Activated naive CD8-positive, alpha-beta T cell treated with anti-CD3 and anti-CD28 coated beads for 36 hours (primary cell): ENCODE measurements around the gene GLG1. TPM values are rescaled to one million over a fixed set of nuclear protein-coding genes. Genes with fewer than 3 reads are reported as not detected.
A peak's percentile ranks its signal among the peaks of the same experiment; 100 is the strongest.

Experiments
- DNase-seq: peaks from one replicate; pipeline ENCODE4 v3.0.0; 2021
- H3K27ac Mint-ChIP-seq: one replicate; pipeline ENCODE4 v1.8.0; 2022; ENCODE audit warnings: mild to moderate bottlenecking, moderate library complexity, mixed read lengths
- H3K27me3 Mint-ChIP-seq: one replicate; pipeline ENCODE4 v1.8.0; 2022; ENCODE audit warnings: mild to moderate bottlenecking, mixed read lengths
- H3K36me3 Mint-ChIP-seq: one replicate; pipeline ENCODE4 v1.8.0; 2021; ENCODE audit warnings: mild to moderate bottlenecking, mixed read lengths
- H3K4me1 Mint-ChIP-seq: one replicate; pipeline ENCODE4 v1.8.0; 2021; ENCODE audit warnings: mixed read lengths
- H3K4me3 Mint-ChIP-seq: one replicate; pipeline ENCODE4 v1.8.0; 2022; ENCODE audit warnings: mild to moderate bottlenecking, moderate library complexity, mixed read lengths
- H3K9me3 Mint-ChIP-seq: one replicate; pipeline ENCODE4 v1.8.0; 2022; ENCODE audit warnings: mixed read lengths
- total RNA-seq, 2 experiments: library from RNA; stranded (reverse); gene quantifications; one replicate each; pipeline ENCODE4 v1.2.3, GENCODE V29; 2021

Gene GLG1
- total RNA-seq, 2 experiments from 2014 or later, result 58.7 to 60.8 TPM

GRCh38 chr16:74596586-74596985 is 10.3 kb downstream of the GLG1 start:
- H3K36me3 Mint-ChIP-seq, result peaks cover 47% of the 10 kb centered on the region
- no peak for DNase-seq
- H3K4me1 Mint-ChIP-seq, result peaks cover 57% of the 10 kb centered on the region
- no peak overlapping the region for H3K4me3 Mint-ChIP-seq
- no peaks in the 10 kb centered on the region for H3K27me3 Mint-ChIP-seq
- H3K27ac Mint-ChIP-seq, result no peak overlapping the region
- H3K9me3 Mint-ChIP-seq, result peaks cover 3% of the 10 kb centered on the region

DNA sequence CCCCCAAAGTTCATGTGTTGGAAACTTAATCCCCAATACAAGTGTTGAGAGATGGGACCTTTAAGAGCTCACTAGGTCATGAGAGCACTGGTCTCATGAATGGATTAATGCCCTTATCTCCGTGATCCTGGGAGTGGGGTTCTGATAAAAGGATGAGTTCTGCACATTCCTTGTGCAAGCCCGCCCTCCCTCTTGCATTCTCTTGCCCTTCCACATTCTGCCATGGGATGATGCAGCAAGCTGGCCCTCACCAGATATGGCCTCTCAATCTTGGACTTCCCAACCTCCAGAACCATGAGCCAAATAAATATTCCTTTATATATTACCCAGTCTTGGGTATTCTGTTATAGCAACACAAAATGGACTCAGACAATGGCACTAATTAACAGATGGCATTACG is 14.1 kb downstream of the GLG1 start:
- Mint-ChIP-seq H3K9me3 (peaks cover 3% of the 10 kb centered on the region), H3K4me1 (peaks cover 49% of the 10 kb centered on the region)

GRCh38 chr16:74591876-74592650 is 14.9 kb downstream of the GLG1 start:
- DNase-seq, result no peak
- Mint-ChIP-seq H3K4me1 (peaks cover 56% of the 10 kb centered on the region), H3K27ac (no peak overlapping the region), H3K4me3 (no peak overlapping the region), H3K27me3 (no peaks in the 10 kb centered on the region), H3K36me3 (peaks cover 37% of the 10 kb centered on the region), H3K9me3 (peaks cover 3% of the 10 kb centered on the region)

More for the DNA sequence above, 14.1 kb downstream of the GLG1 start:
- Mint-ChIP-seq H3K27ac (no peak overlapping the region), H3K27me3 (no peaks in the 10 kb centered on the region), H3K36me3 (peaks cover 38% of the 10 kb centered on the region), H3K4me3 (no peak overlapping the region)
- no peak for DNase-seq

GRCh38 chr16:74586948-74587347 is 20.0 kb downstream of the GLG1 start:
- peaks cover 55% of the 10 kb centered on the region for H3K4me1 Mint-ChIP-seq
- no peaks in the 10 kb centered on the region for H3K27me3 Mint-ChIP-seq
- no peak for DNase-seq
- no peaks in the 10 kb centered on the region for H3K9me3 Mint-ChIP-seq
- peak overlapping the region; percentile 14 for H3K27ac Mint-ChIP-seq
- H3K36me3 Mint-ChIP-seq, result peaks cover 31% of the 10 kb centered on the region
- no peak overlapping the region for H3K4me3 Mint-ChIP-seq

GRCh38 chr16:74585846-74586443 is 21.0 kb downstream of the GLG1 start:
- Mint-ChIP-seq H3K4me3 (no peak overlapping the region), H3K9me3 (no peaks in the 10 kb centered on the region), H3K4me1 (peaks cover 60% of the 10 kb centered on the region), H3K27ac (no peak overlapping the region), H3K27me3 (no peaks in the 10 kb centered on the region), H3K36me3 (peaks cover 30% of the 10 kb centered on the region)
- no peak for DNase-seq

- H3K9me3 Mint-ChIP-seq, result no peaks in the 10 kb centered on the region
- no peak for DNase-seq
- no peaks in the 10 kb centered on the region for H3K27me3 Mint-ChIP-seq
- H3K36me3 Mint-ChIP-seq, result peaks cover 30% of the 10 kb centered on the region
- H3K4me3 Mint-ChIP-seq, result no peak overlapping the region
- peak overlapping the region; percentile 51 for H3K27ac Mint-ChIP-seq
- H3K4me1 Mint-ChIP-seq, result peaks cover 61% of the 10 kb centered on the region
Measured at GRCh38 chr16:74583926-74584666, 22.8 kb downstream of the GLG1 start.

DNA sequence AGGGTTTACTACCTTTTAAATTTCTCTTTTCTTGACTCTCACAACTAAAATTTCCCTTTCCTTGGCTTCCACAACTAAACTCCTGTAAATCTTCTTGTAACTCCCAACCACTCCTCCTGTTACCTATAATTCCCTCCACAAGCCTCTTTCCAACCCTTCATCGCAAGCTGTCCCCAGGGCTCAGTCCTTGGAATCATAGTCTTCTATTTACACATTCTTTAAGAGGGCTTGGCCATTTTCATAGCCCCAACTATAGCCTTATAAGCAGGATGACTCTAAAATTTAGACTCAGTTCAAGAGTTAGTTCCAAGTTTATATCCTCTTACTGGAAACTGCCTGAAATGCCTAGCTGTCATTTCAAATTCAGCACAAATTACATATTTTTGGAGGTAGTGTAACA is 23.9 kb downstream of the GLG1 start:
- no peak overlapping the region for H3K27ac Mint-ChIP-seq
- no peaks in the 10 kb centered on the region for H3K9me3 Mint-ChIP-seq
- peaks cover 25% of the 10 kb centered on the region for H3K36me3 Mint-ChIP-seq
- DNase-seq, result no peak
- no peak overlapping the region for H3K4me3 Mint-ChIP-seq
- no peaks in the 10 kb centered on the region for H3K27me3 Mint-ChIP-seq
- H3K4me1 Mint-ChIP-seq, result peaks cover 62% of the 10 kb centered on the region

- Mint-ChIP-seq H3K36me3 (peaks cover 15% of the 10 kb centered on the region), H3K4me1 (peaks cover 52% of the 10 kb centered on the region), H3K27ac (peak overlapping the region; percentile 23), H3K9me3 (no peaks in the 10 kb centered on the region), H3K27me3 (no peaks in the 10 kb centered on the region), H3K4me3 (no peak overlapping the region)
- no peak for DNase-seq
Measured at GRCh38 chr16:74580833-74581232, 26.1 kb downstream of the GLG1 start.

DNA sequence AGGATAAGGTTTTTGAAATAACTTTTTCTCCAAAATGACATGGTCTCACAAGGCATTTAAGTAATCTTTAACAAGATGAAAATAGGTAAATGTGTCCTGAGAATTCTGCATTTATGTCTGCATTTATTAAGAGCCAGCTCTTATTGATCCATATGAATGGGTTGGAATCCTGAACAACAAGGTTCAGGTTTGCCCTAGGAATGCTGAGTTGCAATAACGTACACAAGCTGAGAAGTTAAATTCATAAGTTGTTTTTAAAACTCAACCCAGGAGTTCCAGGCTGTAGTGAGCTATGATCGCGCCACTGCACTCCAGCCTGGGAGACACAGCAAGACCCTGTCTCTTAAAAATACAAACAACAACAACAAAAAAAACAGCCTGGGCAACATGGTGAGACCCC is 28.1 kb downstream of the GLG1 start:
- Mint-ChIP-seq H3K27ac (no peak overlapping the region), H3K4me1 (peaks cover 55% of the 10 kb centered on the region), H3K4me3 (no peak overlapping the region)

DNA sequence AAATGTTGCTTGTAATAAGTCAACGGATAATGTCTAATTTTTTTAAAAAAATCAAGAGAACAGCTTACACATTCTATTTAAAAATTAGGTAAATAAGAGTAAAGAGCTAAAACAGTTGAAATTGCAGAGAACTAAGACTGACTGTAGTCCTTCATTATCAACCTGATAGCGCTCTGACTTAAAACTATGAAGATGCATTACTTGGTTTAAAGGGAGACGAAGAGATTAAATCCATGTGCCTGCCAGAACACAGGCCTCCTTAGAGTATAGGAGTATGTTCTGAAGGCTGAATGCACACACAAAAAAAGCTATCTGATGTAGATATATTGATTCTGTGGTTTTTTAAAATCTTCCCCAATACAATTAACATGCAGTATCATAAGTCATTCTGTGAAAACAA is 28.5 kb downstream of the GLG1 start:
- Mint-ChIP-seq H3K9me3 (no peaks in the 10 kb centered on the region), H3K36me3 (peaks cover 9% of the 10 kb centered on the region), H3K27ac (no peak overlapping the region), H3K27me3 (no peaks in the 10 kb centered on the region), H3K4me3 (no peak overlapping the region), H3K4me1 (peaks cover 54% of the 10 kb centered on the region)
- no peak for DNase-seq

More for the DNA sequence above, 28.1 kb downstream of the GLG1 start:
- Mint-ChIP-seq H3K27me3 (no peaks in the 10 kb centered on the region), H3K36me3 (peaks cover 9% of the 10 kb centered on the region), H3K9me3 (no peaks in the 10 kb centered on the region)
- no peak for DNase-seq

DNA sequence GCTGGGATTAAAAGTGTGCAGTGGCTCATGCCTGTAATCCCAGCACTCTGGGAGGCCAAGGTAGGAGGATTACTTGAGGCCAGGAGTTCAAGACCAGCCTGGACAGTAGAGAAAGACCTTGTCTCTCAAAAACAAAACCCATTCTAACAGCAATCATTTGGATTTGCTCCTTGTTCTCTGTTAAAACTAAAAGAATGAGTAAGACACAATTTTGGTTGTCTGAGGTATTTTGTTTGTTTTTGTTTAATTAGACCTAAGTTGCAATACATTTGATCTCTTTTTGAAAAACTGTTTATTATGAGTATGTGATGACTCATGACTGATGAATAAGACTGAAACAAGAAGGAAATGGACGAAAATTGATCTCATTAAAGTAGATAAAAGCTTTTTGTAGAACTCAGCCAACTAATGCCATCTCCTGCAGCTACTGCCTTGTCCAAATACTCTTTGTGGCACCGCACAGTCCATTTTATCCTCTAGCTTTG is 29.0 kb downstream of the GLG1 start:
- peaks cover 9% of the 10 kb centered on the region for H3K36me3 Mint-ChIP-seq
- no peak for DNase-seq
- no peak overlapping the region for H3K4me3 Mint-ChIP-seq
- H3K9me3 Mint-ChIP-seq, result no peaks in the 10 kb centered on the region
- peaks cover 54% of the 10 kb centered on the region for H3K4me1 Mint-ChIP-seq
- H3K27ac Mint-ChIP-seq, result peak overlapping the region; percentile 60
- H3K27me3 Mint-ChIP-seq, result no peaks in the 10 kb centered on the region

- Mint-ChIP-seq H3K36me3 (peaks cover 11% of the 10 kb centered on the region), H3K9me3 (no peaks in the 10 kb centered on the region), H3K27ac (peak overlapping the region; percentile 1), H3K27me3 (no peaks in the 10 kb centered on the region), H3K4me1 (peaks cover 58% of the 10 kb centered on the region), H3K4me3 (no peak overlapping the region)
- no peak for DNase-seq
Measured at GRCh38 chr16:74575807-74576643, 30.9 kb downstream of the GLG1 start.

GRCh38 chr16:74575175-74575806 is 31.6 kb downstream of the GLG1 start:
- Mint-ChIP-seq H3K9me3 (no peaks in the 10 kb centered on the region), H3K36me3 (peaks cover 11% of the 10 kb centered on the region), H3K4me1 (peaks cover 59% of the 10 kb centered on the region), H3K27me3 (no peaks in the 10 kb centered on the region), H3K27ac (peak overlapping the region; percentile 23), H3K4me3 (no peak overlapping the region)
- no peak for DNase-seq

DNA sequence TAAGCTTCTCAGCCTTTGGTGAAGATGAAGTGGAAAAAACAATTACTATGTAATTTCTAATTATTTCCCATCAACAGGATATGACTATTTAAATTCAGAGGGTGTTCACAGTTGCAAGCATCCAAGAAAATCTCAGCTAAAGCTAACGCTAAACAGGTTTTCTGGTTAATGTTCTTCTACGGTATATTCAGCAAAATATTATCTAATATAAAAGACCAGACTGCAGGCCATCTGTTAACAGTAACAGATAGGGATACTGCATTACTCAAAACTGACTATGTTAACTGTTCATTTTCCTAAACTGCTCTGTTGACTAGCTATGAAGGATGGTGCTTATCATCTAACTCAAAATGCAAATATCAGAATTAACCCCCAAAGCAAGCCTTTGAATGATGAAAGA is 32.8 kb downstream of the GLG1 start:
- Mint-ChIP-seq H3K27ac (no peak overlapping the region), H3K36me3 (peaks cover 12% of the 10 kb centered on the region), H3K4me3 (no peak overlapping the region), H3K9me3 (no peaks in the 10 kb centered on the region), H3K4me1 (peaks cover 66% of the 10 kb centered on the region), H3K27me3 (no peaks in the 10 kb centered on the region)
- no peak for DNase-seq
